Occipital lobe (tissue), 2 donors: ENCODE data around the gene PRR35. TPM values are rescaled to one million over a fixed set of nuclear protein-coding genes. Genes with fewer than 3 reads are reported as not detected.
A peak's percentile ranks its signal among the peaks of the same experiment; 100 is the strongest.

Experiments
- DNase-seq: peaks from one replicate; lab custom pipeline; 2025; lab: John Stamatoyannopoulos, UW
- total RNA-seq: library from RNA; depleted of rRNA; stranded (reverse); fragments of >200 nt; gene quantifications from one replicate; pipeline ENCODE4 v1.2.3, GENCODE V29; 2014

PRR35 gene
- total RNA-seq, 1 donor from 2014 or later, result not detected

- DNase-seq, result peak; percentile 77
Observed at GRCh38 chr16:527015-527903, 32.9 kb upstream of the PRR35 start, which contains the start of gene CAPN15. CAPN15 (plus strand) TSS chr16:527712; CDS start chr16:546839, 19,127 bp downstream.

- no peak for DNase-seq
Observed at GRCh38 chr16:528111-529011, 31.8 kb upstream of the PRR35 start.

GRCh38 chr16:529012-529575, 31.1 kb upstream of the PRR35 start:
- no peak for DNase-seq

GRCh38 chr16:530111-530817, 29.9 kb upstream of the PRR35 start:
- no peak for DNase-seq

GRCh38 chr16:531494-532125, 28.6 kb upstream of the PRR35 start:
- DNase-seq, result no peak

GRCh38 chr16:533391-534123, 26.6 kb upstream of the PRR35 start:
- DNase-seq, result no peak

GRCh38 chr16:534135-534534, 26.1 kb upstream of the PRR35 start:
- DNase-seq, result no peak

GRCh38 chr16:534856-535445, 25.2 kb upstream of the PRR35 start:
- no peak for DNase-seq

GRCh38 chr16:535446-536405, 24.5 kb upstream of the PRR35 start:
- DNase-seq, result no peak

GRCh38 chr16:536746-537145, 23.4 kb upstream of the PRR35 start:
- DNase-seq, result no peak

GRCh38 chr16:537415-538335, 22.5 kb upstream of the PRR35 start:
- DNase-seq, result no peak

- DNase-seq, result no peak
Observed at GRCh38 chr16:539901-540530, 20.2 kb upstream of the PRR35 start.

GRCh38 chr16:540645-541340, 19.4 kb upstream of the PRR35 start:
- no peak for DNase-seq

- no peak for DNase-seq
Observed at GRCh38 chr16:543301-544164, 16.7 kb upstream of the PRR35 start.

- no peak for DNase-seq
Observed at GRCh38 chr16:544517-544916, 15.7 kb upstream of the PRR35 start.
